ENCODE measurements around the gene DCAF15.

Gene DCAF15

GRCh38 chr19:13995878-13996765, 43.8 kb downstream of the DCAF15 start:
- no peak for DNase-seq

- DNase-seq: no peak
Measured at GRCh38 chr19:13996928-13997630, 44.8 kb downstream of the DCAF15 start.

- DNase-seq: no peak
Measured at GRCh38 chr19:13997631-13997962, 45.3 kb downstream of the DCAF15 start.

GRCh38 chr19:13998426-13998825, 46.1 kb downstream of the DCAF15 start:
- DNase-seq: no peak

GRCh38 chr19:13999085-13999484, 46.8 kb downstream of the DCAF15 start:
- no peak for DNase-seq

- no peak for DNase-seq
Measured at GRCh38 chr19:14000691-14001375, 48.5 kb downstream of the DCAF15 start.

GRCh38 chr19:14002571-14003250, 50.4 kb downstream of the DCAF15 start:
- peak; percentile 67 for DNase-seq

- DNase-seq: peak; percentile 57
Measured at GRCh38 chr19:14003251-14004055, 51.1 kb downstream of the DCAF15 start.

GRCh38 chr19:14004619-14005348, 52.5 kb downstream of the DCAF15 start:
- DNase-seq: peak; percentile 25

- DNase-seq: peak; percentile 96
Measured at GRCh38 chr19:14005349-14006084, 53.2 kb downstream of the DCAF15 start.

GRCh38 chr19:14006085-14006765, 53.9 kb downstream of the DCAF15 start, which contains the start of gene RFX1:
Gene RFX1, minus strand, starts transcription at chr19:14006320. Its CDS starts 12,477 bp downstream, at chr19:13993843.
- peak; percentile 100 for DNase-seq

GRCh38 chr19:14006766-14007562, 54.7 kb downstream of the DCAF15 start:
- no peak for DNase-seq

Measured in CD4-positive, alpha-beta T cell treated with Interleukin-10 for 1 hour (primary cell).